ENCODE data around the gene NUAK1.

Gene NUAK1

DNA sequence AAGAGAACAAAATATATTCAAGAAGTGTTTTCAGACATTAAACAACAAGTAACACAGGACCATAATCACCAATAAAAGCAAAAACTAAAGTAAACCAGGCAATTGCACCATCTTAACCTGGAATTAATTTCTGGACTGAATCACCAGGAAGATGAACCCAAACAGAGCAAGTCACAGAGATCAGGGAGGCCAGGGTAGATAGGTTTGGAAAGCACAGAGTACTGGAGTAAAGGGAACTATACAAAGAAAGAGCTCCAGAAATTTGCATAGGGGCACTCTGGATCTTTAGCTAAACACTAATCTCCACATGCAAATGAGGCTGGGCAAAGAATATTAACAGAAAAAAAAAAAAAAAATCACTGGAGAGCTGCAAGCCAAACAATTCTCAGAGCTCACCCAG is 84.7 kb downstream of the NUAK1 start:
- no peaks in the 10 kb centered on the region for H3K27me3 ChIP-seq (replicated peaks)
- DNase-seq = no peak
- in situ Hi-C loops (cut with HindIII; ENCODE audit: low pct_ligation_motif_present, low sequenced_read_pairs) = no loop called here
- no peaks in the 10 kb centered on the region for H3K36me3 ChIP-seq (replicated peaks)
- no peak overlapping the region for H3K27ac ChIP-seq
- TF ChIP-seq, protein P1, sequence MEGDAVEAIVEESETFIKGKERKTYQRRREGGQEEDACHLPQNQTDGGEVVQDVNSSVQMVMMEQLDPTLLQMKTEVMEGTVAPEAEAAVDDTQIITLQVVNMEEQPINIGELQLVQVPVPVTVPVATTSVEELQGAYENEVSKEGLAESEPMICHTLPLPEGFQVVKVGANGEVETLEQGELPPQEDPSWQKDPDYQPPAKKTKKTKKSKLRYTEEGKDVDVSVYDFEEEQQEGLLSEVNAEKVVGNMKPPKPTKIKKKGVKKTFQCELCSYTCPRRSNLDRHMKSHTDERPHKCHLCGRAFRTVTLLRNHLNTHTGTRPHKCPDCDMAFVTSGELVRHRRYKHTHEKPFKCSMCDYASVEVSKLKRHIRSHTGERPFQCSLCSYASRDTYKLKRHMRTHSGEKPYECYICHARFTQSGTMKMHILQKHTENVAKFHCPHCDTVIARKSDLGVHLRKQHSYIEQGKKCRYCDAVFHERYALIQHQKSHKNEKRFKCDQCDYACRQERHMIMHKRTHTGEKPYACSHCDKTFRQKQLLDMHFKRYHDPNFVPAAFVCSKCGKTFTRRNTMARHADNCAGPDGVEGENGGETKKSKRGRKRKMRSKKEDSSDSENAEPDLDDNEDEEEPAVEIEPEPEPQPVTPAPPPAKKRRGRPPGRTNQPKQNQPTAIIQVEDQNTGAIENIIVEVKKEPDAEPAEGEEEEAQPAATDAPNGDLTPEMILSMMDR (IDR thresholded peaks at IDR 0.05; ENCODE audit: low read depth, low read length, missing control alignments) = no peak
- no peak overlapping the region for H3K4me3 ChIP-seq (ENCODE audit: low read depth, low read length)

GRCh38 chr12:106051853-106052531 is 86.8 kb downstream of the NUAK1 start:
- no peak for DNase-seq
- H3K27ac ChIP-seq = no peak overlapping the region
- H3K27me3 ChIP-seq (replicated peaks) = no peaks in the 10 kb centered on the region
- in situ Hi-C loops (cut with HindIII; ENCODE audit: low pct_ligation_motif_present, low sequenced_read_pairs) = no loop called here
- TF ChIP-seq, protein P1 (IDR thresholded peaks at IDR 0.05; ENCODE audit: low read depth, low read length, missing control alignments) = no peak
- no peak overlapping the region for H3K4me3 ChIP-seq (ENCODE audit: low read depth, low read length)
- H3K36me3 ChIP-seq (replicated peaks) = no peaks in the 10 kb centered on the region

DNA sequence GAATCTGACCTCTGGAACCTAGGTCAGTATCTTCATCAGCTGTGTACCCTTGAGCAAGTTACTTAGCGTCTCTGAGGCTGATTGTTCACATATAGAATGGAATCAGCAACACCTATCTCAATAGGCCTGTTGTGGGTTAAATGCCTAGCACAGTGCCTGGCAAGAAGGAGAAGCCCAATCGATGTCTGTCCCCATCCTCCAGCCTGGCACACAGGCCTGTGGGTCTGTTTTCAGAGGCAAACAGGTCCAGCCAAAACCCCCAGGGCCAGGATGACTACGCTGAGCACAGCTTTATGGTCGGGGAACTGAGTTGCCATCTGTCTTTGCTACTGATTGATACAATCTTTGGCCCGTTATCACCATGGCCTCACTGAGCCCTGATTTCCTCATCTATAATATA is 89.2 kb downstream of the NUAK1 start:
- Histone ChIP-seq H3K27ac (no peak overlapping the region), H3K27me3 (replicated peaks) (no peaks in the 10 kb centered on the region), H3K4me3 (ENCODE audit: low read depth, low read length) (no peak overlapping the region), H3K36me3 (replicated peaks) (no peaks in the 10 kb centered on the region)
- no peak for DNase-seq
- TF ChIP-seq, protein P1 (IDR thresholded peaks at IDR 0.05; ENCODE audit: low read depth, low read length, missing control alignments) = no peak
- in situ Hi-C loops (cut with HindIII; ENCODE audit: low pct_ligation_motif_present, low sequenced_read_pairs) = no loop called here

DNA sequence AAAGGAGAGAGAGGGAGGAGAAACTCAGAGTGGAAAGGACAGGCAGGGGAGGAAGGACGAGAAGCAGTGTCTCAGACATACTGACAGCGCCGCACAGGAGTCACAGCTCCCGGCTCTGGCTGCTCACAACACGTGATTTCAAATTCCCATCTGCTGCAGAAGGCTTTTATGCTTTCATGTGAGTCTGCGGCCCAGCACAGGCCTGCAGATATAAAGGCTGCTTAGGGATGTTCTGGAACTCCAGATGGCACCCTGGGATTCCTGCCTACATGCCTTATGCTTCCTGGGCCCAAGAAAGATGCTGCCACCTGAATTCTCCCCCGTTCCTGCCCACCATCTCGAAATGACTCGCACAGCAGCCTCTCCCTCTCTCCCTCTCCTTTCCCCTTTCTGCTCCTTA is 89.6 kb downstream of the NUAK1 start:
- H3K27ac ChIP-seq = no peak overlapping the region
- TF ChIP-seq, protein P1 (IDR thresholded peaks at IDR 0.05; ENCODE audit: low read depth, low read length, missing control alignments) = no peak
- no peak overlapping the region for H3K4me3 ChIP-seq (ENCODE audit: low read depth, low read length)
- no peaks in the 10 kb centered on the region for H3K36me3 ChIP-seq (replicated peaks)
- no peaks in the 10 kb centered on the region for H3K27me3 ChIP-seq (replicated peaks)
- no peak for DNase-seq
- in situ Hi-C loops (cut with HindIII; ENCODE audit: low pct_ligation_motif_present, low sequenced_read_pairs) = no loop called here

DNA sequence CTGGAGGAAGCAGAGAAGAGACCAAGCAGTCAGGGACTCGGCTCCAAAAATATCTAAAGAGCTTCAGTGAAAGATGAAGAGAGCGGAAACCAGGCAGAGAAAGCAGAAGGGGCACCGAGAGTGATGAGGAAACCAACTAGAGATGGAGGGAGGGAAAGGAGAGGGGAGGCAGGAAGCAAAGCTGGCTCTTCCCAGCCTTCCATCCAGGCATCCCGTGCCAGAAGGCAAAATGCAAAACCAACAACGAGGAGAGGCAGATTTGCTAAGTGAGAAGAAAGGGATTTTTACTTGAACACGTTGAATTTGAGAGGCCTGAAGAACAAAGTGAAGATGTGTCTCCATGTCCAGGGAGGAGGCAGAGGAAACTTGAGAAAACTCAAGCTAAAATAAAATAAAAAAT is 90.1 kb downstream of the NUAK1 start:
- Histone ChIP-seq H3K27ac (no peak overlapping the region), H3K27me3 (replicated peaks) (no peaks in the 10 kb centered on the region), H3K4me3 (ENCODE audit: low read depth, low read length) (no peak overlapping the region), H3K36me3 (replicated peaks) (no peaks in the 10 kb centered on the region)
- no peak for DNase-seq
- in situ Hi-C loops (cut with HindIII; ENCODE audit: low pct_ligation_motif_present, low sequenced_read_pairs) = no loop called here
- TF ChIP-seq, protein P1 (IDR thresholded peaks at IDR 0.05; ENCODE audit: low read depth, low read length, missing control alignments) = no peak

- in situ Hi-C loops (cut with HindIII; ENCODE audit: low pct_ligation_motif_present, low sequenced_read_pairs) = no loop called here
- H3K36me3 ChIP-seq (replicated peaks) = no peaks in the 10 kb centered on the region
- H3K27me3 ChIP-seq (replicated peaks) = no peaks in the 10 kb centered on the region
- DNase-seq = no peak
- no peak overlapping the region for H3K4me3 ChIP-seq (ENCODE audit: low read depth, low read length)
- H3K27ac ChIP-seq = no peak overlapping the region
- TF ChIP-seq, protein P1 (IDR thresholded peaks at IDR 0.05; ENCODE audit: low read depth, low read length, missing control alignments) = no peak
Observed at GRCh38 chr12:106048016-106048415, 90.7 kb downstream of the NUAK1 start.

Measured in brain microvascular endothelial cell (primary cell).